Tibial artery (tissue), 4 donors: ENCODE data around the gene ATP13A3.

Experiments
- DNase-seq, 2 donors: peaks; one replicate each; pipeline ENCODE4 v3.0.0-alpha.2; 2019
- H3K27ac ChIP-seq, 2 donors: fragments of 200-600 bp; sonication (generic) in 1 of 2; 1 replicate in 1 of 2; 2 replicates in 1 of 2; pipeline ENCODE4 v1.5.1; 2018 to 2019; ENCODE audit warnings: mild to moderate bottlenecking in 1 of 2
- H3K27me3 ChIP-seq, 2 donors: fragments of 200-600 bp; sonication (generic) in 1 of 2; one replicate each; pipeline versions ENCODE4 v1.5.1 to v1.6.0; 2016 to 2019
- H3K36me3 ChIP-seq, 3 donors: fragments of 200-600 bp; sonication (generic) in 2 of 3; one replicate each; pipeline ENCODE4 v1.5.1; 2016 to 2019; ENCODE audit warnings: mild to moderate bottlenecking in 2 of 3
- H3K4me1 ChIP-seq, 4 donors: fragments of 200-600 bp; sonication (generic) in 2 of 4; 1 replicate in 3 of 4; 2 replicates in 1 of 4; pipeline ENCODE4 v1.5.1; 2016 to 2019
- H3K4me3 ChIP-seq, 2 donors: fragments of 200-600 bp; sonication (generic) in 1 of 2; 1 replicate in 1 of 2; 2 replicates in 1 of 2; pipeline ENCODE4 v1.5.1; 2018 to 2019; ENCODE audit warnings: mild to moderate bottlenecking in 2 of 2
- H3K9me3 ChIP-seq, 3 donors: fragments of 200-600 bp; sonication (generic) in 1 of 3; one replicate each; pipeline ENCODE4 v1.5.1; 2016 to 2019
- CTCF ChIP-seq, 2 experiments: fragments of 200-600 bp in 1 of 2; fragments of 450-650 bp in 1 of 2; IDR thresholded peaks; one replicate each; pipeline ENCODE4 v1.5.1; 2017 to 2019; ENCODE audit warnings: antibody characterized with exemption in 2 of 2, mild to moderate bottlenecking in 1 of 2, moderate library complexity in 1 of 2
- intact Hi-C: fragments of 100-400 bp; cut with DNase I; formaldehyde crosslinking; loops from one replicate; pipeline ENCODE4 v1.15.0; 2023; ENCODE audit warnings: low total_unique reads

Gene ATP13A3

GRCh38 chr3:194364314-194364651, 122.5 kb downstream of the ATP13A3 start:
- TF ChIP-seq CTCF (IDR thresholded peaks at IDR 0.05), result no peak
- DNase-seq, result no peak
- Histone ChIP-seq H3K36me3 (no peaks in the 10 kb centered on the region), H3K27ac (no peak overlapping the region), H3K4me3 (no peak overlapping the region), H3K9me3 (no peaks in the 10 kb centered on the region), H3K4me1 (peaks cover 0 to 14% (median 5%) of the 10 kb centered on the region in 4 donors), H3K27me3 (peaks cover 0 to 24% of the 10 kb centered on the region in 2 donors)
- intact Hi-C loops, result no loop called here

GRCh38 chr3:194360568-194360967, 126.2 kb downstream of the ATP13A3 start:
- Histone ChIP-seq H3K36me3 (no peaks in the 10 kb centered on the region), H3K4me1 (peaks cover 0 to 10% (median 5%) of the 10 kb centered on the region in 4 donors), H3K27ac (no peak overlapping the region), H3K9me3 (no peaks in the 10 kb centered on the region), H3K27me3 (peaks cover 0 to 27% of the 10 kb centered on the region in 2 donors), H3K4me3 (no peak overlapping the region)
- TF ChIP-seq CTCF (IDR thresholded peaks at IDR 0.05), result no peak
- intact Hi-C loops, result no loop called here
- DNase-seq, result no peak

- H3K27ac ChIP-seq, result no peak overlapping the region
- peaks cover 0 to 27% of the 10 kb centered on the region in 2 donors for H3K27me3 ChIP-seq
- no peaks in the 10 kb centered on the region for H3K4me1 ChIP-seq
- no peak for TF ChIP-seq CTCF (IDR thresholded peaks at IDR 0.05)
- no peak for DNase-seq
- no peaks in the 10 kb centered on the region for H3K9me3 ChIP-seq
- no peak overlapping the region for H3K4me3 ChIP-seq
- no peaks in the 10 kb centered on the region for H3K36me3 ChIP-seq
- intact Hi-C loops, result no loop called here
These were observed 129.1 kb downstream of the ATP13A3 start for GRCh38 chr3:194357681-194358080.

- no peak for TF ChIP-seq CTCF (IDR thresholded peaks at IDR 0.05)
- intact Hi-C loops, result no loop called here
- H3K27ac ChIP-seq, result no peak overlapping the region
These were observed 131.4 kb downstream of the ATP13A3 start for GRCh38 chr3:194355379-194355778.

GRCh38 chr3:194354315-194354714, 132.5 kb downstream of the ATP13A3 start:
- Histone ChIP-seq H3K4me3 (no peak overlapping the region), H3K27ac (no peak overlapping the region), H3K36me3 (no peaks in the 10 kb centered on the region), H3K27me3 (peaks cover 0 to 17% of the 10 kb centered on the region in 2 donors), H3K4me1 (no peaks in the 10 kb centered on the region), H3K9me3 (no peaks in the 10 kb centered on the region)
- intact Hi-C loops, result no loop called here
- no peak for DNase-seq
- TF ChIP-seq CTCF (IDR thresholded peaks at IDR 0.05), result no peak

More at GRCh38 chr3:194355379-194355778, 131.4 kb downstream of the ATP13A3 start:
- H3K36me3 ChIP-seq, result no peaks in the 10 kb centered on the region
- H3K9me3 ChIP-seq, result no peaks in the 10 kb centered on the region
- H3K27me3 ChIP-seq, result peaks cover 0 to 23% of the 10 kb centered on the region in 2 donors
- no peak overlapping the region for H3K4me3 ChIP-seq
- no peak for DNase-seq
- H3K4me1 ChIP-seq, result no peaks in the 10 kb centered on the region
